Heart right ventricle (tissue), 16 donors: ENCODE data around the gene ARHGEF37. TPM values are rescaled to one million over a fixed set of nuclear protein-coding genes. Genes with fewer than 3 reads are reported as not detected.

Experiments used
- ATAC-seq, 8 donors: fragments of 200-7000 bp; cut with Tn5 transposase; one replicate each; pipeline ENCODE4 v1.9.1; 2020; ENCODE audit warnings: mild to moderate bottlenecking in 8 of 8, moderate library complexity in 8 of 8, moderate number of reproducible peaks in 1 of 8
- DNase-seq, 2 donors: peaks; one replicate each; pipeline ENCODE4 v3.0.0-alpha.2; 2020
- H3K27ac ChIP-seq, 10 donors: fragments of 200-600 bp; sonication (generic) in 2 of 10; one replicate each; pipeline versions ENCODE4 v1.5.0 to v1.8.0; 2020 to 2022; ENCODE audit warnings: mild to moderate bottlenecking in 3 of 10
- H3K27me3 ChIP-seq, 7 donors: fragments of 200-600 bp; one replicate each; pipeline ENCODE4 v1.8.0; 2021 to 2022; ENCODE audit warnings: mild to moderate bottlenecking in 2 of 7
- H3K36me3 ChIP-seq, 9 donors: fragments of 200-600 bp; sonication (generic) in 1 of 9; one replicate each; pipeline versions ENCODE4 v1.5.0 to v1.8.0; 2020 to 2022; ENCODE audit warnings: mild to moderate bottlenecking in 2 of 9
- H3K4me1 ChIP-seq, 9 donors: fragments of 200-600 bp; sonication (generic) in 1 of 9; one replicate each; pipeline versions ENCODE4 v1.5.0 to v1.8.0; 2020 to 2022; ENCODE audit warnings: mild to moderate bottlenecking in 4 of 9
- H3K4me3 ChIP-seq, 10 donors: fragments of 200-600 bp; sonication (generic) in 2 of 10; one replicate each; pipeline versions ENCODE4 v1.5.0 to v1.8.0; 2020 to 2022; ENCODE audit warnings: mild to moderate bottlenecking in 7 of 10, moderate library complexity in 2 of 10
- H3K9me3 ChIP-seq, 11 donors: fragments of 200-600 bp in 10 of 11; sonication (generic) in 2 of 11; one replicate each; pipeline versions ENCODE4 v1.5.0 to v1.8.0; 2013 to 2022; ENCODE audit warnings: mild to moderate bottlenecking in 2 of 11, control low read depth in 1 of 11, moderate library complexity in 1 of 11
- WGBS, 2 donors: extraction: QIAGEN DNeasy Blood & Tissue Kit; methylation state at CpG; one replicate each; pipeline ENCODE4 v1.1.7; 2013; ENCODE audit warnings: inconsistent platforms in 1 of 2; 5-methylcytosine and 5-hydroxymethylcytosine counted together
- intact Hi-C, 10 donors: fragments of 100-400 bp; cut with DNase I; formaldehyde crosslinking; loops; one replicate each; pipeline versions ENCODE4 v1.11.1 to v1.14.2; 2022
- polyA plus RNA-seq, 2 donors: library from polyadenylated mRNA; stranded (reverse); fragments of 200-250 nt; gene quantifications; one replicate each; pipeline ENCODE4 v1.2.3, GENCODE V29; 2013
- total RNA-seq, 10 donors: library from RNA; stranded (reverse); fragmentation: NEBNext Ultra II Directional in 3 of 10; extraction: Animal tissue kit (Norgen Biotek cat#: 25700) in 3 of 10; gene quantifications; one replicate each; pipeline versions ENCODE4 v1.2.1 to v1.2.4, GENCODE V29; 2021 to 2023
- TF ChIP-seq, protein P1 (sequence below), 9 donors: fragments of 200-600 bp; sonication (generic) in 2 of 9; IDR thresholded peaks; one replicate each; pipeline versions ENCODE4 v1.5.0 to v1.8.0; 2021 to 2022; ENCODE audit warnings: antibody characterized with exemption in 9 of 9, mild to moderate bottlenecking in 5 of 9, moderate library complexity in 1 of 9
- donor health status: Arrhythmogenic right ventricular cardiomyopathy.
- donor health status: ischemic (EF 13 %, LVEDD 7.1; RV severe dilation, severe dysfunction).
- donor health status: healthy with polysubstance abuse.
- donor health status: DM: no; HTN: yes; CAD: no.
- donor health status: DM: no; HTN: no; CAD: no.
- donor health status: ischemic (EF 25% LVEDD 6.9; RV normal size, moderate dysfunction).
- donor health status: ischemic (EF 25% LVEDD 5.7; RV mildly dilated, moderate dysfunction).
- donor health status: healthy.
- donor health status: DM: yes; HTN: yes; CAD: no.
- donor health status: Ischemic cardiomyopathy.
- donor health status: ischemic (EF 35%, LVEDD 5.7; RV mildly dilated, moderate dysfunction).
- donor health status: nonischemic (EF 11% LVEDD 7.7; RV severe dilation, severe dysfunction).
- donor health status: DM: yes; HTN: yes; CAD: no.
- donor health status: PGD.
- donor health status: ischemic (EF 29% LVEDD 5.4; RV normal size, mild dysfunction).
- donor health status: nonischemic (EF 23%, LVEDD 6.1; RV moderate dilation, normal function).

Gene ARHGEF37
- total and polyA plus RNA-seq, 12 donors: 4.5 to 31.8 (median 17.1) TPM

DNA sequence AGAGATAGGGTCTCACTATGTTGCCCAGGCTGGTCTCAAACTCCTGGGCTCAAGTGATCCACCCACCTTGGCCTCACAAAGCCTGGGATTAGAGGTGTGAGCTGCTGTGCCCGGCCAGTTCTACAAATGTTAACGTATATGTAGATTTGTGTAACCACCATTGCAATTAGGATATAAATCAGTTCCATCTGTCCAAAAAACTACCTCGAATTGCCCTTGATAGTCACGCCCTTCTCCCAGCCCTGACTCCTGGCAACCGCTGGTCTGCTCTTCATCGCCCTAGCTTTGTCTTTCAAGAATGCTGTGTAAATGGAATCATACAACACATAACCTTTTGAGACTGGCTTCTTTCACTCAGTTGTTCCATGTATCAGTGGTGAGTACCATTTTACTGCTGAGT lies 102.7 kb downstream of the ARHGEF37 start:
- peaks cover 0 to 71% (median 36%) of the 10 kb centered on the region in 9 donors for H3K4me1 ChIP-seq
- ATAC-seq: no peak
- 79 to 86% methylated on average over 6 of the region's 6 CpGs for WGBS, 2 donors
- TF ChIP-seq, protein P1, sequence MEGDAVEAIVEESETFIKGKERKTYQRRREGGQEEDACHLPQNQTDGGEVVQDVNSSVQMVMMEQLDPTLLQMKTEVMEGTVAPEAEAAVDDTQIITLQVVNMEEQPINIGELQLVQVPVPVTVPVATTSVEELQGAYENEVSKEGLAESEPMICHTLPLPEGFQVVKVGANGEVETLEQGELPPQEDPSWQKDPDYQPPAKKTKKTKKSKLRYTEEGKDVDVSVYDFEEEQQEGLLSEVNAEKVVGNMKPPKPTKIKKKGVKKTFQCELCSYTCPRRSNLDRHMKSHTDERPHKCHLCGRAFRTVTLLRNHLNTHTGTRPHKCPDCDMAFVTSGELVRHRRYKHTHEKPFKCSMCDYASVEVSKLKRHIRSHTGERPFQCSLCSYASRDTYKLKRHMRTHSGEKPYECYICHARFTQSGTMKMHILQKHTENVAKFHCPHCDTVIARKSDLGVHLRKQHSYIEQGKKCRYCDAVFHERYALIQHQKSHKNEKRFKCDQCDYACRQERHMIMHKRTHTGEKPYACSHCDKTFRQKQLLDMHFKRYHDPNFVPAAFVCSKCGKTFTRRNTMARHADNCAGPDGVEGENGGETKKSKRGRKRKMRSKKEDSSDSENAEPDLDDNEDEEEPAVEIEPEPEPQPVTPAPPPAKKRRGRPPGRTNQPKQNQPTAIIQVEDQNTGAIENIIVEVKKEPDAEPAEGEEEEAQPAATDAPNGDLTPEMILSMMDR (IDR thresholded peaks at IDR 0.05): no peak
- H3K4me3 ChIP-seq: no peak overlapping the region
- no peaks in the 10 kb centered on the region for H3K36me3 ChIP-seq
- peak overlapping the region in 7 of 10 donors; percentile 2 to 67 (median 32) for H3K27ac ChIP-seq
- no peaks in the 10 kb centered on the region for H3K9me3 ChIP-seq
- DNase-seq: no peak
- no peaks in the 10 kb centered on the region for H3K27me3 ChIP-seq
- intact Hi-C loops: no loop called here

DNA sequence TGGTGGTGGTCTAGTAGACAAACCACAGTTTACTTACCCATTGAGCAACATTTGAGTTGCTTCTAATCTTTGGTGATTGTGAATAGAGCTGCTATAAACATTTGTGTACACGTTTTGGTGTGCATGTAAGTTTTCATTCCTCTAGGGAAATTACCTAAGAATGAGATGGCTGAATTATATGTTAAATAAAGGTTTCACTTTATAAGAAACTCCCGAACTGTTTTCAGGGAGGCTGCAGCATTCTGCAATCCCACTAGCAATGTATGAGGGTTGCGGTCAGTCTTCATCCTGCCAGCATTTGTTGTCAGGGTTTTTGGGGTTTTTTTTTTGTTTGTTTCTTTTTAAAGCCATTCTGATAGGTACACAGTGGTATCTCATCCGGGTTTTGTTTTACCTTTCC lies 103.1 kb downstream of the ARHGEF37 start:
- WGBS, 2 donors: 52 to 56% methylated on average over 4 of the region's 4 CpGs
- TF ChIP-seq, protein P1 (IDR thresholded peaks at IDR 0.05): no peak
- H3K4me1 ChIP-seq: peaks cover 0 to 67% (median 36%) of the 10 kb centered on the region in 9 donors
- no peak overlapping the region for H3K4me3 ChIP-seq
- no peak for DNase-seq
- H3K27me3 ChIP-seq: no peaks in the 10 kb centered on the region
- ATAC-seq: no peak
- no peaks in the 10 kb centered on the region for H3K9me3 ChIP-seq
- peak overlapping the region in 7 of 10 donors; percentile 2 to 67 (median 32) for H3K27ac ChIP-seq
- H3K36me3 ChIP-seq: no peaks in the 10 kb centered on the region
- intact Hi-C loops: no loop called here

Other genes starting within 250 kb of the ARHGEF37 start
- 10 to 100 TPM in 6 of 10 donors, 1 to 10 TPM in 4; 8.1 to 13.4 (median 10.2) TPM for gene GRPEL2, start 236.0 kb upstream of the ARHGEF37 start, total RNA-seq
- gene GRPEL2, start 236.0 kb upstream of the ARHGEF37 start, polyA plus RNA-seq: 1 to 10 TPM; 4.8 to 9.5 TPM
- 1 to 10 TPM; 2.6 to 5.5 (median 4.0) TPM for gene PCYOX1L, start 223.5 kb upstream of the ARHGEF37 start, total RNA-seq
- 1 to 10 TPM; 4.5 to 6.2 TPM for gene PCYOX1L, start 223.5 kb upstream of the ARHGEF37 start, polyA plus RNA-seq
- gene IL17B, start 202.2 kb upstream of the ARHGEF37 start, total RNA-seq: under 1 TPM in 2 of 10 donors, not detected in 8; 0.44 to 0.83 TPM
- under 1 TPM in 1 of 2 donors, not detected in 1; 0.57 TPM for gene IL17B, start 202.2 kb upstream of the ARHGEF37 start, polyA plus RNA-seq
- gene CSNK1A1, start 30.1 kb upstream of the ARHGEF37 start, total RNA-seq: 100 to 1,000 TPM; 174 to 363 (median 224) TPM
- gene CSNK1A1, start 30.1 kb upstream of the ARHGEF37 start, polyA plus RNA-seq: 10 to 100 TPM; 47.9 to 76.0 TPM
- 10 to 100 TPM; 21.5 to 36.6 (median 28.9) TPM for gene PPARGC1B, start 148.8 kb downstream of the ARHGEF37 start, total RNA-seq
- 10 to 100 TPM in 1 of 2 donors, 1 to 10 TPM in 1; 1.6 to 15.4 TPM for gene PPARGC1B, start 148.8 kb downstream of the ARHGEF37 start, polyA plus RNA-seq